Suprapubic skin (tissue), 4 donors: Measurements from ENCODE around the gene ROBO2. TPM values are rescaled to one million over a fixed set of nuclear protein-coding genes. Genes with fewer than 3 reads are reported as not detected.

ENCODE experiments used
- DNase-seq, 2 donors: peaks; one replicate each; pipeline ENCODE4 v3.0.0-alpha.2; 2019; ENCODE audit warnings: low spot score in 2 of 2
- H3K27ac ChIP-seq: fragments of 200-600 bp; sonication (generic); one replicate; pipeline ENCODE4 v1.5.1; 2019
- H3K27me3 ChIP-seq: fragments of 200-600 bp; sonication (generic); one replicate; pipeline ENCODE4 v1.5.1; 2019
- H3K36me3 ChIP-seq: fragments of 200-600 bp; sonication (generic); one replicate; pipeline ENCODE4 v1.5.1; 2019
- H3K4me1 ChIP-seq: fragments of 200-600 bp; sonication (generic); one replicate; pipeline ENCODE4 v1.5.1; 2019
- H3K4me3 ChIP-seq: fragments of 200-600 bp; sonication (generic); one replicate; pipeline ENCODE4 v1.5.1; 2019; ENCODE audit warnings: mild to moderate bottlenecking
- H3K9me3 ChIP-seq: fragments of 200-600 bp; sonication (generic); one replicate; pipeline ENCODE4 v1.5.1; 2019
- CTCF ChIP-seq, 2 donors: fragments of 200-600 bp in 1 of 2; fragments of 450-650 bp in 1 of 2; sonication (generic) in 1 of 2; IDR thresholded peaks; one replicate each; pipeline ENCODE4 v1.5.1; 2016 to 2019; ENCODE audit warnings: antibody characterized with exemption in 2 of 2, mild to moderate bottlenecking in 1 of 2, moderate library complexity in 1 of 2
- EP300 ChIP-seq: sonication (generic); formaldehyde crosslinking; IDR thresholded peaks from one replicate; pipeline ENCODE4 v1.6.1; 2017; ENCODE audit warnings: antibody characterized with exemption
- POLR2A ChIP-seq, 2 donors: fragments of 450-650 bp; IDR thresholded peaks; one replicate each; pipeline ENCODE4 v1.6.1; 2017; ENCODE audit warnings: antibody characterized with exemption in 2 of 2, mild to moderate bottlenecking in 2 of 2, moderate library complexity in 2 of 2
- POLR2AphosphoS5 ChIP-seq, 3 donors: sonication (generic); formaldehyde crosslinking; IDR thresholded peaks; one replicate each; pipeline ENCODE4 v1.6.1; 2017; ENCODE audit warnings: antibody characterized with exemption in 3 of 3
- WGBS: methylation state at CpG from one replicate; pipeline ENCODE4 v1.1.5; 2018; 5-methylcytosine and 5-hydroxymethylcytosine counted together
- total RNA-seq, 4 donors: library from RNA; depleted of rRNA; stranded (reverse); fragments of >200 nt; gene quantifications; one replicate each; pipeline ENCODE4 v1.1.0, GENCODE V29; 2016

The ROBO2 gene
- total RNA-seq, 4 donors from 2014 or later: 0.95 to 6.7 (median 2.2) TPM

- Histone ChIP-seq H3K4me1 (peaks cover 23% of the 10 kb centered on the region), H3K9me3 (no peaks in the 10 kb centered on the region), H3K36me3 (no peaks in the 10 kb centered on the region), H3K4me3 (no peak overlapping the region), H3K27ac (no peak overlapping the region), H3K27me3 (peaks cover 25% of the 10 kb centered on the region)
- no peak for DNase-seq
- TF ChIP-seq CTCF (IDR thresholded peaks at IDR 0.05) (no peak), POLR2A (IDR thresholded peaks at IDR 0.05) (no peak), EP300 (no peak), POLR2AphosphoS5 (IDR thresholded peaks at IDR 0.05) (no peak)
- WGBS: 86% methylated on average over 2 of the region's 2 CpGs
These were observed 1.9 kb downstream of the ROBO2 start for GRCh38 chr3:77041811-77042210.

- H3K27me3 ChIP-seq: peaks cover 25% of the 10 kb centered on the region
These were observed 2.4 kb downstream of the ROBO2 start for GRCh38 chr3:77042343-77042742.

GRCh38 chr3:77042882-77043281 is 3.0 kb downstream of the ROBO2 start:
- TF ChIP-seq POLR2A (IDR thresholded peaks at IDR 0.05) (no peak), CTCF (IDR thresholded peaks at IDR 0.05) (no peak), EP300 (no peak), POLR2AphosphoS5 (IDR thresholded peaks at IDR 0.05) (no peak)
- H3K27ac ChIP-seq: no peak overlapping the region
- H3K36me3 ChIP-seq: no peaks in the 10 kb centered on the region
- H3K4me3 ChIP-seq: no peak overlapping the region
- WGBS: 31% methylated on average over 2 of the region's 2 CpGs
- no peak for DNase-seq
- no peaks in the 10 kb centered on the region for H3K9me3 ChIP-seq
- H3K4me1 ChIP-seq: peaks cover 23% of the 10 kb centered on the region
- peaks cover 25% of the 10 kb centered on the region for H3K27me3 ChIP-seq

More at GRCh38 chr3:77042343-77042742, 2.4 kb downstream of the ROBO2 start:
- TF ChIP-seq EP300 (no peak), POLR2AphosphoS5 (IDR thresholded peaks at IDR 0.05) (no peak), POLR2A (IDR thresholded peaks at IDR 0.05) (no peak), CTCF (IDR thresholded peaks at IDR 0.05) (no peak)
- Histone ChIP-seq H3K36me3 (no peaks in the 10 kb centered on the region), H3K27ac (no peak overlapping the region), H3K4me3 (no peak overlapping the region), H3K4me1 (peaks cover 23% of the 10 kb centered on the region), H3K9me3 (no peaks in the 10 kb centered on the region)
- no peak for DNase-seq
- 75% methylated on average over 2 of the region's 2 CpGs for WGBS

- H3K4me1 ChIP-seq: no peaks in the 10 kb centered on the region
- DNase-seq: no peak
- WGBS: 92% methylated on average over 3 of the region's 3 CpGs
- no peak overlapping the region for H3K27ac ChIP-seq
- H3K4me3 ChIP-seq: no peak overlapping the region
- no peaks in the 10 kb centered on the region for H3K9me3 ChIP-seq
- TF ChIP-seq EP300: no peak
- no peak for TF ChIP-seq CTCF (IDR thresholded peaks at IDR 0.05)
- TF ChIP-seq POLR2A (IDR thresholded peaks at IDR 0.05): no peak
- no peaks in the 10 kb centered on the region for H3K36me3 ChIP-seq
- H3K27me3 ChIP-seq: peaks cover 5% of the 10 kb centered on the region
These were observed 5.8 kb downstream of the ROBO2 start for GRCh38 chr3:77045686-77046085.

GRCh38 chr3:77048186-77048585 is 8.3 kb downstream of the ROBO2 start:
- no peak overlapping the region for H3K27ac ChIP-seq
- no peak for TF ChIP-seq POLR2AphosphoS5 (IDR thresholded peaks at IDR 0.05)
- TF ChIP-seq EP300: no peak

GRCh38 chr3:77051591-77051990 is 11.7 kb downstream of the ROBO2 start:
- no peaks in the 10 kb centered on the region for H3K9me3 ChIP-seq
- no peak overlapping the region for H3K27ac ChIP-seq
- WGBS: 88% methylated on average over 5 of the region's 5 CpGs
- H3K27me3 ChIP-seq: no peaks in the 10 kb centered on the region
- H3K4me1 ChIP-seq: no peaks in the 10 kb centered on the region
- H3K4me3 ChIP-seq: no peak overlapping the region
- TF ChIP-seq POLR2A (IDR thresholded peaks at IDR 0.05) (no peak), CTCF (IDR thresholded peaks at IDR 0.05) (no peak), POLR2AphosphoS5 (IDR thresholded peaks at IDR 0.05) (no peak), EP300 (no peak)
- no peaks in the 10 kb centered on the region for H3K36me3 ChIP-seq
- no peak for DNase-seq

More at GRCh38 chr3:77048186-77048585, 8.3 kb downstream of the ROBO2 start:
- H3K9me3 ChIP-seq: no peaks in the 10 kb centered on the region
- no peaks in the 10 kb centered on the region for H3K27me3 ChIP-seq
- DNase-seq: no peak
- H3K36me3 ChIP-seq: no peaks in the 10 kb centered on the region
- no peak overlapping the region for H3K4me3 ChIP-seq
- 95% methylated on average over 5 of the region's 5 CpGs for WGBS
- H3K4me1 ChIP-seq: no peaks in the 10 kb centered on the region
